HG03103 (cell line): Measurements from ENCODE around the gene VPS35.
A peak's percentile ranks its signal among the peaks of the same experiment; 100 is the strongest.

ENCODE experiments used
- ATAC-seq: cut with Tn5 transposase; IDR thresholded peaks from one replicate; pipeline ENCODE4 v1.9.1; 2021; ENCODE audit warnings: low read depth; ENCODE audit not compliant: unreplicated experiment

The VPS35 gene

GRCh38 chr16:46688654-46689364 lies at the start of gene VPS35:
Gene VPS35 (minus strand): TSS chr16:46689178. CDS start chr16:46689133, 45 bp downstream.
- ATAC-seq: peak; percentile 73

GRCh38 chr16:46737621-46738214 lies 48.7 kb upstream of the VPS35 start:
- no peak for ATAC-seq

GRCh38 chr16:46736695-46737094 lies 47.7 kb upstream of the VPS35 start:
- ATAC-seq: no peak

- ATAC-seq: no peak
These were observed 44.4 kb upstream of the VPS35 start for GRCh38 chr16:46733319-46733830.

- no peak for ATAC-seq
These were observed 43.6 kb upstream of the VPS35 start for GRCh38 chr16:46732561-46732960.

GRCh38 chr16:46731691-46732555 lies 42.9 kb upstream of the VPS35 start:
- no peak for ATAC-seq

- no peak for ATAC-seq
These were observed 42.1 kb upstream of the VPS35 start for GRCh38 chr16:46730801-46731690.

GRCh38 chr16:46730126-46730525 lies 41.1 kb upstream of the VPS35 start:
- ATAC-seq: no peak

GRCh38 chr16:46729326-46729995 lies 40.5 kb upstream of the VPS35 start:
- no peak for ATAC-seq

- ATAC-seq: no peak
These were observed 39.8 kb upstream of the VPS35 start for GRCh38 chr16:46728806-46729205.

- no peak for ATAC-seq
These were observed 38.7 kb upstream of the VPS35 start for GRCh38 chr16:46727630-46728029.

GRCh38 chr16:46727184-46727583 lies 38.2 kb upstream of the VPS35 start:
- ATAC-seq: no peak

GRCh38 chr16:46721885-46722284 lies 32.9 kb upstream of the VPS35 start:
- ATAC-seq: no peak

- no peak for ATAC-seq
These were observed 31.6 kb upstream of the VPS35 start for GRCh38 chr16:46720619-46721018.

- ATAC-seq: no peak
These were observed 30.6 kb upstream of the VPS35 start for GRCh38 chr16:46719528-46719927.

GRCh38 chr16:46718214-46718613 lies 29.2 kb upstream of the VPS35 start:
- ATAC-seq: no peak

GRCh38 chr16:46717692-46718091 lies 28.7 kb upstream of the VPS35 start:
- no peak for ATAC-seq

- ATAC-seq: no peak
These were observed 26.9 kb upstream of the VPS35 start for GRCh38 chr16:46715769-46716305.

- ATAC-seq: no peak
These were observed 26.0 kb upstream of the VPS35 start for GRCh38 chr16:46714797-46715591.
